Brain microvascular endothelial cell (primary cell): ENCODE measurements around the gene SF1.

ENCODE experiments used
- DNase-seq: peaks from one replicate; pipeline ENCODE4 v3.0.0-alpha.2; 2020
- H3K27ac ChIP-seq: fragments of 250-450 bp; sonication (Bioruptor Pico); 2 replicates; pipeline ENCODE4 v1.5.1; 2020; ENCODE audit warnings: mild to moderate bottlenecking, moderate library complexity
- H3K27me3 ChIP-seq: fragments of 250-450 bp; sonication (Bioruptor Pico); replicated peaks from 2 replicates; pipeline ENCODE4 v1.5.1; 2020; ENCODE audit warnings: mild to moderate bottlenecking
- H3K36me3 ChIP-seq: fragments of 250-450 bp; sonication (Bioruptor Pico); replicated peaks from 2 replicates; pipeline ENCODE4 v1.5.1; 2020; ENCODE audit warnings: mild to moderate bottlenecking
- H3K4me3 ChIP-seq: 2 replicates; pipeline ENCODE4 v1.5.1; 2011; ENCODE audit warnings: low read depth, mild to moderate bottlenecking, control low read depth, low read length, moderate library complexity
- in situ Hi-C: cut with HindIII; loops from 2 replicates; pipeline ENCODE4 v1.10.0; 2017; ENCODE audit warnings: low sequenced_read_pairs, low pct_ligation_motif_present
- TF ChIP-seq, protein P1 (sequence below): IDR thresholded peaks from 2 replicates; pipeline ENCODE4 v1.5.1; 2011; ENCODE audit warnings: low read depth, mild to moderate bottlenecking, moderate library complexity, low read length, control low read depth, inconsistent platforms; ENCODE audit errors: missing control alignments

SF1 gene

DNA sequence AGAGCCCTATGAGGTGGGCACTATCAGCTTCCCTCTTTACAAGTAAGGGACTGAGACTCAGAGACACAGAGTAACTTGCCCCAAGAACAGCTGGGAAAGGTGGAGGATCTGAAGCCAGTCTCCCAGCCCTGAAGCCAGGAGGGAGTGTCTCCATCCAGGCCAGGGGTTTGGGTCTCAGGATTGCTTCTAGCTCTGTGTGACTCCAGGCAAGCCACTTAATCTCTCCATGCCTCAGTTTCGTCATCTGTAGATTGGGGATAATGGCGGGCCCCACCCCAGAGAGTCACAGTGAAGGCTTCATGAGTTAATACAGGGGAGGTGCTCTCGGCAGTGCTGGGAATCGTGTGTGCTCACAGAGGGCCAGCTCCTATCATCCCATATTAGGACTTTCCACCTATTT is 14.1 kb upstream of the SF1 start:
- in situ Hi-C loops = no loop called here
- TF ChIP-seq, protein P1, sequence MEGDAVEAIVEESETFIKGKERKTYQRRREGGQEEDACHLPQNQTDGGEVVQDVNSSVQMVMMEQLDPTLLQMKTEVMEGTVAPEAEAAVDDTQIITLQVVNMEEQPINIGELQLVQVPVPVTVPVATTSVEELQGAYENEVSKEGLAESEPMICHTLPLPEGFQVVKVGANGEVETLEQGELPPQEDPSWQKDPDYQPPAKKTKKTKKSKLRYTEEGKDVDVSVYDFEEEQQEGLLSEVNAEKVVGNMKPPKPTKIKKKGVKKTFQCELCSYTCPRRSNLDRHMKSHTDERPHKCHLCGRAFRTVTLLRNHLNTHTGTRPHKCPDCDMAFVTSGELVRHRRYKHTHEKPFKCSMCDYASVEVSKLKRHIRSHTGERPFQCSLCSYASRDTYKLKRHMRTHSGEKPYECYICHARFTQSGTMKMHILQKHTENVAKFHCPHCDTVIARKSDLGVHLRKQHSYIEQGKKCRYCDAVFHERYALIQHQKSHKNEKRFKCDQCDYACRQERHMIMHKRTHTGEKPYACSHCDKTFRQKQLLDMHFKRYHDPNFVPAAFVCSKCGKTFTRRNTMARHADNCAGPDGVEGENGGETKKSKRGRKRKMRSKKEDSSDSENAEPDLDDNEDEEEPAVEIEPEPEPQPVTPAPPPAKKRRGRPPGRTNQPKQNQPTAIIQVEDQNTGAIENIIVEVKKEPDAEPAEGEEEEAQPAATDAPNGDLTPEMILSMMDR = no peak
- Histone ChIP-seq H3K27me3 (no peaks in the 10 kb centered on the region), H3K4me3 (no peak overlapping the region), H3K27ac (no peak overlapping the region), H3K36me3 (peaks cover 15% of the 10 kb centered on the region)
- DNase-seq = no peak

DNA sequence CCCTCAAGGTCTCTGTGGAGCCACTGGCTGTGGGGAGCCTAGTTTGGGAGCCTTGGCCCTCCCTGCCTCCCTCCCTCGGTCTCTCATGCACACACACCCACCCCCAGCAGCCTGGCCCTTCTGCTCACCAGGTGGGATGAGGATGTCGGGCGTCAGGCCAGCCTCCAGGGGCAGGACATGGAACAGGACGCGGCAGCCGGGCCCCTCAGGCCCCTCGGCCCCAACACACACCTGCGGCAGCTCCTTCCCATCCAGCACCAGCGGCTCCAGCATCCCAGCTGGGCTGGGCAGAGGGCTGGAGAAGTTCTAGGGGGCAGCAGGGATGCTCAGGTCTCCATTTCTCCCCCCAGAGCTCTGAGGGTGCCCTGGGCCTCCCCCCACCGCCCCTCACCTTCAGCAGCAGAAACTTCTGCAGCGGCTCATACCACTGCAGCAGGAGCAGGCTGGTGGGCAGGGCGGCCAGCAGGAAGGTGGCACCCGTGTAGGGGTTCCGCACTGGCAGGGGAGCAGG is 13.5 kb upstream of the SF1 start:
- Histone ChIP-seq H3K4me3 (no peak overlapping the region), H3K27ac (no peak overlapping the region), H3K36me3 (peaks cover 14% of the 10 kb centered on the region), H3K27me3 (no peaks in the 10 kb centered on the region)
- DNase-seq = no peak
- in situ Hi-C loops = no loop called here
- TF ChIP-seq, protein P1 = no peak

DNA sequence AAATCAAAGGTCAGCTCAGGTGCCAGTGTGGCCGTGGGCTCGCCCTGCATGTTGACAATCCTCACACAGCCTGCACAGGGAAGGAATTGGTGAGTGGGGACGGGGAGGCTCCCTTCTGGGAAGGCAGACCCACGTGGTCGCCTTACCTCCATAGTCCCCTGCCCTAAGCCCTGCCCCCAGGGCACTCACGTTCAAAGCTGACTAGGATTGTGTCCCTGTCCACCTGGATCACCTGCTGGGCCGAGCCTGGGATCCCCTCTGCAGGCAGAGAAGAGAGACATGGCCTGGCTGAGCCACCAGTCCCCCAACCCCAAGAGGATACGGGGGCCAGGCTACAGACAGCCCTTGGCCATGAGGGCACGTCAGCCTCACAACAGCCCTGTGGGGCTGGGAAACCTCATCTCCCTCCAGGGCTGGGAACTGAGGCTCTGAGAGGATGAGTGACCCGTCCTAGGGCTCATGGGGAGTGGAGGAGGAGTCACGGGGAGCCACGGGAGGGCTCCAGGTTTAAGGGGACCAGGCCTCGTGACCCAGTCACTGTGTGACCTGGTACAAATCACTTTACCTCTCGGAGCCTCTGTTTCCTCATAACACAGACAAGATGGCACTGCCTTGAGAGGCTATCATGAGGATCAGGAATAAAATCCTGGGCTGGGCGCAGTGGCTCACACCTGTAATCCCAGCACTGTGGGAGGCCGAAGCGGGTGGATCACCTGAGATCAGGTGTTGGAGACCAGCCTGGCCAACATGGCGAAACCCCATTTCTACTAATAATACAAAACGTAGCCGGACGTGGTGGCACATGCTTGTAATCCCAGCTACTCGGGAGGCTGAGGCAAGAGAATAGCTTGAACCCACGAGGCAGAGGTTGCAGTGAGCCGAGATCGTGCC is 12.1 kb upstream of the SF1 start:
- Histone ChIP-seq H3K36me3 (peaks cover 7% of the 10 kb centered on the region), H3K27ac (no peak overlapping the region), H3K27me3 (no peaks in the 10 kb centered on the region), H3K4me3 (no peak overlapping the region)
- TF ChIP-seq, protein P1 = no peak
- DNase-seq = no peak
- in situ Hi-C loops = no loop called here

DNA sequence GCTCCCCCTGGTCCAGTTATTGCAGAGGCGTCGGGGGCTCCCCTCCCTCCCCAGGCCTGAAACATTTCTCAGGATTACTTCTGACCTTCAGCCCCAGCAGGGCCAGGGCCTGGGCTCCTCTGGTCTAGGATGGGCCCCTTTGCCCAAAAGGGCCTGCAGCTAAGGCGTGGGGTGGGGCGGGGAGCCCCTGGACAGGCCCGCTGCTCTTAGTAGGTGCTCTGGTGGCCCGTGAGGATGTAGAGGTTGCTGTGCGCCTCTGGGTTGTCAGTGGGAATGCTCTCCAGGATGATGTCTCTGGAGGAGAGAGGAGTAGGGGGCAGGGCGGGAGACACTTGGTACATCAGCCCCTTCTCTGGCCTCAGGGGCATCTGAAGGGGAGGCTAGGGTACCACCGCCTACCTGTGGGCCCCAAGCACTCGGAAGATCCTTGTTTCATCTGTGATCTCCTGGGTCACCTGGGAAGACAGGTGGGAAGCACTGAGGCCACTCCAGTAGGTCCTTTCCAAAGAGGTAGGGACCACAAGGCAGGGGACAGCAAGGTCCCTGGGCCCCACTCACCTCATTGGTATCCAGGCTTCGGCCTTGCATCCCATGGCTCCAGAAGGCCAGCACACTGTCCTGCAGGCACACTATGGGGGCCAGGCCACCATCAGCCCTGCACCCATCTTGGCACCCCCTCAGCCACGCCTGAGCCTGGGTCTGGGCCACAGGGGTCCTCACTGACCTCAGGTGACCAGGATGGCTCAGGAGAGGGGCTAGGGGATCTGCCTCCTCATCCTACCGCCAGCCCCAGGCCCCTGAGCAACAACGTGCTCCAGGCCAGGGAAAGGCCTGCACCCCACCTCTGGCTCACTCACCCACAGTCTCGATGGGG is 11.2 kb upstream of the SF1 start:
- Histone ChIP-seq H3K36me3 (peaks cover 7% of the 10 kb centered on the region), H3K27me3 (no peaks in the 10 kb centered on the region), H3K27ac (no peak overlapping the region), H3K4me3 (no peak overlapping the region)
- in situ Hi-C loops = no loop called here
- TF ChIP-seq, protein P1 = no peak
- no peak for DNase-seq

DNA sequence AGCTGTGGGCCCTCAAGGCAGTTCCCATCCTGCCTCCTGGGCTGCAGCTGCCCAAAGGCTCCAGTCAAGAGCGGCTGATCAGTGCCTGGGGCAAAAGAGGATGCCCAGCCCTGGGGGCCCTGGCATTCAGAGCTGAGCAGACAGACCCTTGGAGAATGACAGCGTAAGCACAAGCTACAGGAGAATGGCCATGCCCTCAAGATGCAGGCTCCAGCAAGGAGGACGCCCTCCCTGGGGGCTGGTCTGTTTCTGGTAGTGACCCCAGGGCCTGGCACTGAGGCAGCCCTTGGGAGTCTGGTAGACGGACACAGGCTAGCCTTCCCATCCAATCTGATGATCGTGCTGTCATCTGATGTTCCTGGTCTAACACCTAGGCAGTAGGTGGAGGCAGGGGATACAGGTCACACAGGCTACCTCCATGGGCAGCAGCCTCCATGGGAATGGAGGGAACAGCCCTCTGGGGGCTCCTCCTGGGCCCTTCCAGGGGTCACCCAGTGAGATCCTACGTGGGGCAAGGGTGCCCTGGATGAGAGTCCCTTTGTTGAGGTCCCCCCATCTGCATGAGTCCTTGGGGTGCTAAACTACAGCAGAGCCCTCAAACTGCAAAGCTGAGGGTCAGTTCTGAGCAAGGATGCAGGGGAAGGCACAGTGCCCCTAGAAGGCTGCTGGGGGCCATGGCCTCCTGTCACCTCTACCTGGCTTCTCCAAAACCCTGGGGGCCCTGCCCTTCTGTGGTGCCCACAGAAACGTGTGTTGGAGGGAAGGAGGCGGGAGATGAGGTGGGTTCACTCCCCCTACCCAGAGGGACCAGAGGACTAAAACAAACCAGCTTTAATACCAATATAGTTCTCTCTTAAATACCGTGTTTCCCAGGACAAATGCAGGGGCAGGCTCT is 10.2 kb upstream of the SF1 start:
- TF ChIP-seq, protein P1 = no peak
- Histone ChIP-seq H3K27me3 (no peaks in the 10 kb centered on the region), H3K4me3 (no peak overlapping the region), H3K36me3 (peaks cover 7% of the 10 kb centered on the region), H3K27ac (no peak overlapping the region)
- DNase-seq = no peak
- in situ Hi-C loops = no loop called here
